Measurements from ENCODE around the gene PLA2G12B. TPM values are rescaled to one million over a fixed set of nuclear protein-coding genes. Genes with fewer than 3 reads are reported as not detected.
A peak's percentile ranks its signal among the peaks of the same experiment; 100 is the strongest.

PLA2G12B gene
- total and polyA plus RNA-seq, 2 experiments from 2014 or later: not detected

DNA sequence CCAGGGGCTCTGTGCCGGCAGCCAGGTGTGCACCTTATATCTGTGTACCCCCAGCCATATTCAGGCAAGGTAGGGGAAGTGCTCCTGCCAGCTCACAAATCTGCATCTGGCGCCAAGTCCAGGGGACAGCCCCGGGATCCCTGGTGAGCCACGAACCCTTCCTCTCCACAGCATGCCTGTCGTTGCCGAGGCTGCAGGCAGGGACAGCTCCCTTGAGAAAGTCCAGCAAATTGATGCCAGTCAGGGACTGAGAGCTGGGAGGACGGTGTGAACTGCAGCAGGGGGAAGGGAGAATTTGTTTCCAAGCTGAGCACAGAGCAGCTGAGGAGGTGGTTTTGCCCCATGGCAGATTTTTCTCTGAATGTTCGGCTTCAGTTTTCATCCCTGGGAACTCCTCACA lies 919 bp downstream of the PLA2G12B start:
- peak; percentile 62 for DNase-seq (ENCODE audit: low spot score)
- TF ChIP-seq REST (IDR thresholded peaks at IDR 0.05; ENCODE audit: unreplicated experiment) (peak; percentile 35), NANOG (IDR thresholded peaks at IDR 0.05; ENCODE audit: borderline replicate concordance) (no peak), JUNB (IDR thresholded peaks at IDR 0.05; ENCODE audit: unreplicated experiment) (no peak), POLR2AphosphoS5 (IDR thresholded peaks at IDR 0.05; ENCODE audit: low read depth) (no peak)
- TF ChIP-seq, protein P1, sequence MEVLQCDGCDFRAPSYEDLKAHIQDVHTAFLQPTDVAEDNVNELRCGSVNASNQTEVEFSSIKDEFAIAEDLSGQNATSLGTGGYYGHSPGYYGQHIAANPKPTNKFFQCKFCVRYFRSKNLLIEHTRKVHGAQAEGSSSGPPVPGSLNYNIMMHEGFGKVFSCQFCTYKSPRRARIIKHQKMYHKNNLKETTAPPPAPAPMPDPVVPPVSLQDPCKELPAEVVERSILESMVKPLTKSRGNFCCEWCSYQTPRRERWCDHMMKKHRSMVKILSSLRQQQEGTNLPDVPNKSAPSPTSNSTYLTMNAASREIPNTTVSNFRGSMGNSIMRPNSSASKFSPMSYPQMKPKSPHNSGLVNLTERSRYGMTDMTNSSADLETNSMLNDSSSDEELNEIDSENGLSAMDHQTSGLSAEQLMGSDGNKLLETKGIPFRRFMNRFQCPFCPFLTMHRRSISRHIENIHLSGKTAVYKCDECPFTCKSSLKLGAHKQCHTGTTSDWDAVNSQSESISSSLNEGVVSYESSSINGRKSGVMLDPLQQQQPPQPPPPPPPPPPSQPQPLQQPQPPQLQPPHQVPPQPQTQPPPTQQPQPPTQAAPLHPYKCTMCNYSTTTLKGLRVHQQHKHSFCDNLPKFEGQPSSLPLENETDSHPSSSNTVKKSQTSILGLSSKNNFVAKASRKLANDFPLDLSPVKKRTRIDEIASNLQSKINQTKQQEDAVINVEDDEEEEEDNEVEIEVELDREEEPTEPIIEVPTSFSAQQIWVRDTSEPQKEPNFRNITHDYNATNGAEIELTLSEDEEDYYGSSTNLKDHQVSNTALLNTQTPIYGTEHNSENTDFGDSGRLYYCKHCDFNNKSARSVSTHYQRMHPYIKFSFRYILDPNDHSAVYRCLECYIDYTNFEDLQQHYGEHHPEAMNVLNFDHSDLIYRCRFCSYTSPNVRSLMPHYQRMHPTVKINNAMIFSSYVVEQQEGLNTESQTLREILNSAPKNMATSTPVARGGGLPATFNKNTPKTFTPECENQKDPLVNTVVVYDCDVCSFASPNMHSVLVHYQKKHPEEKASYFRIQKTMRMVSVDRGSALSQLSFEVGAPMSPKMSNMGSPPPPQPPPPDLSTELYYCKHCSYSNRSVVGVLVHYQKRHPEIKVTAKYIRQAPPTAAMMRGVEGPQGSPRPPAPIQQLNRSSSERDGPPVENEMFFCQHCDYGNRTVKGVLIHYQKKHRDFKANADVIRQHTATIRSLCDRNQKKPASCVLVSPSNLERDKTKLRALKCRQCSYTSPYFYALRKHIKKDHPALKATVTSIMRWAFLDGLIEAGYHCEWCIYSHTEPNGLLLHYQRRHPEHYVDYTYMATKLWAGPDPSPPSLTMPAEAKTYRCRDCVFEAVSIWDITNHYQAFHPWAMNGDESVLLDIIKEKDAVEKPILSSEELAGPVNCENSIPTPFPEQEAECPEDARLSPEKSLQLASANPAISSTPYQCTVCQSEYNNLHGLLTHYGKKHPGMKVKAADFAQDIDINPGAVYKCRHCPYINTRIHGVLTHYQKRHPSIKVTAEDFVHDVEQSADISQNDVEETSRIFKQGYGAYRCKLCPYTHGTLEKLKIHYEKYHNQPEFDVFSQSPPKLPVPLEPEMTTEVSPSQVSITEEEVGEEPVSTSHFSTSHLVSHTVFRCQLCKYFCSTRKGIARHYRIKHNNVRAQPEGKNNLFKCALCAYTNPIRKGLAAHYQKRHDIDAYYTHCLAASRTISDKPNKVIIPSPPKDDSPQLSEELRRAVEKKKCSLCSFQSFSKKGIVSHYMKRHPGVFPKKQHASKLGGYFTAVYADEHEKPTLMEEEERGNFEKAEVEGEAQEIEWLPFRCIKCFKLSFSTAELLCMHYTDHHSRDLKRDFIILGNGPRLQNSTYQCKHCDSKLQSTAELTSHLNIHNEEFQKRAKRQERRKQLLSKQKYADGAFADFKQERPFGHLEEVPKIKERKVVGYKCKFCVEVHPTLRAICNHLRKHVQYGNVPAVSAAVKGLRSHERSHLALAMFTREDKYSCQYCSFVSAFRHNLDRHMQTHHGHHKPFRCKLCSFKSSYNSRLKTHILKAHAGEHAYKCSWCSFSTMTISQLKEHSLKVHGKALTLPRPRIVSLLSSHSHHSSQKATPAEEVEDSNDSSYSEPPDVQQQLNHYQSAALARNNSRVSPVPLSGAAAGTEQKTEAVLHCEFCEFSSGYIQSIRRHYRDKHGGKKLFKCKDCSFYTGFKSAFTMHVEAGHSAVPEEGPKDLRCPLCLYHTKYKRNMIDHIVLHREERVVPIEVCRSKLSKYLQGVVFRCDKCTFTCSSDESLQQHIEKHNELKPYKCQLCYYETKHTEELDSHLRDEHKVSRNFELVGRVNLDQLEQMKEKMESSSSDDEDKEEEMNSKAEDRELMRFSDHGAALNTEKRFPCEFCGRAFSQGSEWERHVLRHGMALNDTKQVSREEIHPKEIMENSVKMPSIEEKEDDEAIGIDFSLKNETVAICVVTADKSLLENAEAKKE (CRISPR knock-in tag; IDR thresholded peaks at IDR 0.05): no peak
- TF ChIP-seq, protein P2, sequence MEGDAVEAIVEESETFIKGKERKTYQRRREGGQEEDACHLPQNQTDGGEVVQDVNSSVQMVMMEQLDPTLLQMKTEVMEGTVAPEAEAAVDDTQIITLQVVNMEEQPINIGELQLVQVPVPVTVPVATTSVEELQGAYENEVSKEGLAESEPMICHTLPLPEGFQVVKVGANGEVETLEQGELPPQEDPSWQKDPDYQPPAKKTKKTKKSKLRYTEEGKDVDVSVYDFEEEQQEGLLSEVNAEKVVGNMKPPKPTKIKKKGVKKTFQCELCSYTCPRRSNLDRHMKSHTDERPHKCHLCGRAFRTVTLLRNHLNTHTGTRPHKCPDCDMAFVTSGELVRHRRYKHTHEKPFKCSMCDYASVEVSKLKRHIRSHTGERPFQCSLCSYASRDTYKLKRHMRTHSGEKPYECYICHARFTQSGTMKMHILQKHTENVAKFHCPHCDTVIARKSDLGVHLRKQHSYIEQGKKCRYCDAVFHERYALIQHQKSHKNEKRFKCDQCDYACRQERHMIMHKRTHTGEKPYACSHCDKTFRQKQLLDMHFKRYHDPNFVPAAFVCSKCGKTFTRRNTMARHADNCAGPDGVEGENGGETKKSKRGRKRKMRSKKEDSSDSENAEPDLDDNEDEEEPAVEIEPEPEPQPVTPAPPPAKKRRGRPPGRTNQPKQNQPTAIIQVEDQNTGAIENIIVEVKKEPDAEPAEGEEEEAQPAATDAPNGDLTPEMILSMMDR (conservative IDR thresholded peaks at IDR 0.05; ENCODE audit: low read depth in 2 of 2): no peak
- no peaks in the 10 kb centered on the region for H3K9me3 Mint-ChIP-seq
- no peaks in the 10 kb centered on the region for H3F3A ChIP-seq (replicated peaks; ENCODE audit: low read depth)
- H3K4me1 ChIP-seq (ENCODE audit: insufficient read depth): peaks cover 22% of the 10 kb centered on the region
- no peak overlapping the region for H3K4me3 ChIP-seq
- peak overlapping the region; percentile 92 for H2AFZ ChIP-seq
- peak overlapping the region; percentile 32; the same call in 1 of the 2 replicates for H3K27ac Mint-ChIP-seq
- H3K4me2 ChIP-seq: peak overlapping the region; percentile 30; the same call in 1 of the 2 replicates
- no peaks in the 10 kb centered on the region for H3K9me2 ChIP-seq (ENCODE audit: insufficient read depth)
- H3K36me3 ChIP-seq (ENCODE audit: insufficient read depth): no peaks in the 10 kb centered on the region
- no peak overlapping the region for H3K4me3 Mint-ChIP-seq
- H3K27me3 Mint-ChIP-seq (ENCODE audit: insufficient read depth, low read depth, poor library complexity): peaks cover 5% of the 10 kb centered on the region
- no peak overlapping the region for H3K27ac ChIP-seq (ENCODE audit: low read depth)
- H3K4me1 Mint-ChIP-seq: peaks cover 37% of the 10 kb centered on the region
- H3K36me3 Mint-ChIP-seq (ENCODE audit: low read depth): no peaks in the 10 kb centered on the region
- peak; percentile 86 for ATAC-seq
- H4K20me1 ChIP-seq (replicated peaks; ENCODE audit: insufficient read depth): no peaks in the 10 kb centered on the region
- H3K79me2 ChIP-seq (replicated peaks; ENCODE audit: insufficient read depth): no peaks in the 10 kb centered on the region
- no peaks in the 10 kb centered on the region for H3K27me3 ChIP-seq (ENCODE audit: insufficient read depth)
